GM03348 (cell line): ENCODE data around the gene USH1G.

Experiments used
- DNase-seq: peaks from one replicate; pipeline ENCODE4 v3.0.0; 2012; ENCODE audit warnings: low spot score

USH1G gene

GRCh38 chr17:74903034-74903433 lies 20.0 kb downstream of the USH1G start:
- DNase-seq = no peak

- DNase-seq = no peak
Measured at GRCh38 chr17:74901353-74902135, 21.5 kb downstream of the USH1G start.

DNA sequence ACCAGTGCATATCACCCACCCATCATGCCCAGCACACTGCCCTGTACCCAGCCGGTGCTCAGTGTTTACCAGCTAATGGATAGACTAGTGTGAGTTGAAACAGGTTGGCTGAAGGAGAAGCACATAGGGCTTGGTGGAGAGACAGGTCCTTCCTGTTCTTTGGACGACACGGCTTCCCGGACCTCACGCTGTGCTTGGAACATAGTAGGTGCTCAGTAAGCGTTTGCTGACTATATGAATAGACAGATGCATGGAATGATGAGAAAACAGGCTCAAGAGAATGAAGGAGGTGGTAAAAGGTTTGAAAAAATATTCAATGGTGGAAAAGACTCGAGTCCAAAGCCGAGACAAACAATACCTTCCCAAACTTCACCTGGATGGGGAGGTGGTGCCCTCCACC lies 22.8 kb downstream of the USH1G start:
- no peak for DNase-seq

DNA sequence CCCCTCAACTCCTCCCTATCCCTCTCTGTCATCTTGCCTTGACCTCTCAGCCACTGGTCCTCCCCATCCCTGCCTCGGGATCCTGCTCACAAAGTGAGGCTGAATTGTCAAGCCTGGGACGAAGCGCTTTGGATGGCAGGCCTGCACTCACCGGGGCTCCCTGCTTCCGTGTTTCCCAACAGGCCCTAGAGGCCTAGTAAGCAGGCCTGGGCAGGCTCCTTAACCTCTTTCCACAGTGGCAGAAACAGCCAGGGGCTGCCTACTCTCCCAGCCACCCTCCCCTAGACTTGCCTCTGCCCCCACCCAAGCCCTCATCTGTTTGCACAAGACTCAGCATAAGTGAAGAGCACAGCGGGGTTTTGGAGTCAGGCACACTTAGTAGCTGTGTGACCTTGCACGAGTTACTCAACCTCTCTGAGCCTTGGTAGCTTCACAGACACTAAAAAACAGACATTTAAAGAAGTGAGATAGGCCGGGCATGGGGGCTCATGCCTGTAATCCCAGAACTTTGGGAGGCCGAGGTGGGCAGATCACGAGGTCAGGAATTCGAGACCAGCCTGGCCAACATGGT lies 24.6 kb downstream of the USH1G start:
- no peak for DNase-seq

GRCh38 chr17:74893936-74894671 lies 29.0 kb downstream of the USH1G start:
- DNase-seq = no peak

DNA sequence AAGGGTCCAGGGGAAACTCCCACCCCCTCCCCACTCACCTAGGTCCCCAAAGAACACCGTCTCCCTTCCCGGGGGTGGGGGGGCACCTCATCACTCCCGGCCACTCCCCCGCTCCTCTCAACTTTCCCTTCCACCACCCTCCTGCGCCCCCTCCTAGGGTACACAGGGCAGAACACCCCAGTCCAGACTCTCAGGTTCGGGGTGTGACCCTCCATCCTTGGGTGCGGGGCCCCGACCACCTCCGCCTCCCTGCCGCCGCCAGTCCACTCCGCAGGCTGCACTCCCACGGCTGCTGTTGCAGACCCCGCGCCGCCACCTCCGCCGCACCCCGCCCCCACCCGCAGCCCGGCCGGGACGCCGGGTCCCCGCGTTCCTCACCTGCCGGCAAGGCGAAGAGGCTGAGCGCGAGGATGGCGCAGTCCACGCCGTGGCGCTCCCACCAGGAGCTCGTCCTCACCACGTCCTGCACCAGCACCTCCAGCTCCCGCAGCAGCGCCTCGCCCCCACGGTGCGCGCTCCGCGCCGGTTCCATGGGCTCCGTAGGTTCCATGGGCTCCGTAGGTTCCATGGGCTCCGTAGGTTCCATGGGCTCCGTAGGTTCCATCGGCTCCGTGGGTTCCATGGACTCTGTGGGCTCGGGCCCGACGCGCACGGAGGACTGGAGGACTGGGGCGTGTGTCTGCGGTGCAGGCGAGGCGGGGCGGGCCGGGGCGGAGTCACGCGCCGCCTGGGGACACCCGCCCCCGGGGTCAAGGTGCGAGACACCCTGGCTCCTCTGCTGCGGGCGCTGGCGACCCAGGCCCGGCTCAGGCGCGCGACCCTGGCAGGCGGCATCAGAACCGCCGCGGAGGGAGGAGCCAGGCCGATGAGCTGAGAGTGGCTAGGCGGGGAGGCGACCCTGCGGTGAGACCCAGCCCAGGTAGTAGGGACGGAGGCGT lies 29.8 kb downstream of the USH1G start, which contains the start of gene FADS6:
Gene FADS6, minus strand, starts transcription at position 660 of the 938 bp plus-strand sequence. Its CDS starts 38 bp downstream, at position 622.
- DNase-seq = no peak

DNA sequence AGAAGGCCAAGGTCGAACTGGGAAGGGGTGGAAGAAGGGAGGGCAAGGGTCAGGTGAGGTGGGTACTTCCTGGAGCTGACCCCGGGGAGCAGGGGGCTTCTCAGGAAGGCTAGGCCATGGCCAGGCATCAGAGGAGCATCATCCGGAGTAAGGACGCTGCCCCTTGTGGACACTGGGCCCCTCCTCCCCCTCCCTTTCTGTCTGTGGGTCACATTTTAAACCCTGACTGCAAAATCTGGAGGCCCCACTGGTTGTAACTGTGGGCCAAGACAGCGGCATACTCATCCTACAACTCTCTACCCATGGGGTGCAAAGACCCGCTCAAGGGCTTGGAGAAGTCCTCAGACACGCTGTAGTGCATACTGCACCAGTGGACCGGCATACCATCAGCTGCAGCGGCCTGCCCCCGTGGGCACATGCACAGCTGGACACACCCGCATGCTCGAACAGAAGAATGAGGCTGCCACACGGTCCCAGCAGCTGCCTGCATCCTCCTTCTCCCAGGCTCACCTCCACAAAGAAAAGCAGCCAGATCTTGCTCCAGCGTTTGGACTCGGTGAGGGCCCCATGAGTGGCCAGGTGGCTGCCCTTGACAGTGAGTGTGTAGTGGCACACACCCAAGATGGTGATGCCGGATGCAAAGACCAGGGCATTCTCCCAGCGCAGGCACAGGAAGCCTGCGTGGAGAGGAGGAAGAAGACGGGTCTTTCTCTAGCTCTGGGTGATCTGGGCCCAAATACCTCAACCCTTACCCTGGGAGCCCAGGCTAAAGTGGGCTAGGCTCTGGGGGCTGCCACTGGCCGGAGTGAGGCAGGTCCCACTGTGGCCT lies 30.8 kb downstream of the USH1G start:
- no peak for DNase-seq

GRCh38 chr17:74890554-74890953 lies 32.5 kb downstream of the USH1G start:
- DNase-seq = no peak

DNA sequence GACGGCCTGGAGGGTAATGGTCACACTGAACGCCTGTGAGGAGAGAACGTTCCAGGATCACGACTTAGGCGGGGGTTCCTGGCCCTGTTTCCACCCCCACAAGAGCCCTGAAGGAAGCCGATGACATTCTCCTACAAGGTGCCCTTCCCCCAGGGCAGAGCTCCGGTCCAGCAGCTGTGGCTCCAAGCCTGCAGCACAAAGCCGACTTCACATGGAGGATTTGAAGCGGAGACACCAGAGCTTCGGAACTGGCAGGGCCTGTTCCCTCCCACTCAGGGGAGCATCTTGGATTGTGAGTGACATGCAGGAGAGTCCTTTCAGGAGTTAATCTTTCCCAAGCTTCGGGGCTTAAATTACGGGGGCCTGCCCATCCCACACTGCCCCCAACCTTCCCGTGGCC lies 34.6 kb downstream of the USH1G start:
- DNase-seq = no peak

GRCh38 chr17:74883241-74883745 lies 39.8 kb downstream of the USH1G start:
- no peak for DNase-seq

- DNase-seq = no peak
Measured at GRCh38 chr17:74882517-74883240, 40.4 kb downstream of the USH1G start.

DNA sequence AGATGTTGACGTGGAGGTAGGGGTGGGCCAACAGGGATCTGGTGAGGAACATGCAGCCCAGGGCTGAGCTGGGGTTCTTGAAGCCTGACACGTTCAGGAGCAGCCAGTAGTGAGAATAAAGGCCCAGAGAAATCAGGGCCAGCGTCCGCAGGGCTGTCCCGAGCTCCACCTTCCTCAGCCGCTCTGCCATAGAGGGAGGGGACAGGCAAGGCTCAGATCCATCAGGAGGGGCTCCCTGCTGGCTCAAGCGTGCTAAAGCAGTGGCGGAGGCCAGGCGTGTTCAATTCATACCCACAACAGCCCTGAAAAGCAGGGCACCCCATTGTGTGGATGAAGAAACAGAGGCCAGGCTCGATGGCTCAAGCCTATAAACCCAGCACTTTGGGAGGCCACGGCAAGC lies 42.0 kb downstream of the USH1G start:
- no peak for DNase-seq

GRCh38 chr17:74879308-74879707 lies 43.7 kb downstream of the USH1G start:
- DNase-seq = no peak

- DNase-seq = no peak
Measured at GRCh38 chr17:74878658-74879057, 44.4 kb downstream of the USH1G start.

GRCh38 chr17:74877592-74878548 lies 45.2 kb downstream of the USH1G start:
- no peak for DNase-seq

DNA sequence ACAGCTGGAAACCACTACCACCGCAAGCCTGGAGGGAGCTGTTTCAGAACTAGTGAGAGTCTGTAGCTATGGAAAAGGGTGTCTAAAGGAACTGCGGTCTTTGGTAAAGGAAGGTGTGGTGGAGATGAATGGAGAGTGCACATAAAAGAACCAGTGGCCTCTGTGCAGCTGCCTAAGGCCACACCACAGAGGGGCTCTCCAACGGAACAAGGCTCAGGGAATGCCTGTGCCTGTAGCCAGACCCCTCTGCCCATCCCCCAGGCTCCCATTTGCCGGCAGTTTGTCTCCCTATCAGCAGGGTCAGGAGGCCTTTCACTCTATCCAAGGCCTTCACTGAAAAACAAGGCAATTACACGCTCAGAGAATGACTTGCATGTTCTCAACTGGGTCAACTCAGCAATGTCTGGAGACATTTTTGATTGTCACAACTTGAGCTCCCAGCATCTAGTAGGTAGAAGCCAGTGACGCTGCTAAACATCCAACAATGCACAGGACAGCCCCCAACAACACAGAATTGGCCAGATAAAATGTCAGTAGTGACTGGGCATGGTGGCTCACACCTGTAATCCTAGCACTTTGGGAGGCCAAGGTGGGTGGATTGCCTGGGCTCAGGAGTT lies 47.0 kb downstream of the USH1G start:
- DNase-seq = no peak

DNA sequence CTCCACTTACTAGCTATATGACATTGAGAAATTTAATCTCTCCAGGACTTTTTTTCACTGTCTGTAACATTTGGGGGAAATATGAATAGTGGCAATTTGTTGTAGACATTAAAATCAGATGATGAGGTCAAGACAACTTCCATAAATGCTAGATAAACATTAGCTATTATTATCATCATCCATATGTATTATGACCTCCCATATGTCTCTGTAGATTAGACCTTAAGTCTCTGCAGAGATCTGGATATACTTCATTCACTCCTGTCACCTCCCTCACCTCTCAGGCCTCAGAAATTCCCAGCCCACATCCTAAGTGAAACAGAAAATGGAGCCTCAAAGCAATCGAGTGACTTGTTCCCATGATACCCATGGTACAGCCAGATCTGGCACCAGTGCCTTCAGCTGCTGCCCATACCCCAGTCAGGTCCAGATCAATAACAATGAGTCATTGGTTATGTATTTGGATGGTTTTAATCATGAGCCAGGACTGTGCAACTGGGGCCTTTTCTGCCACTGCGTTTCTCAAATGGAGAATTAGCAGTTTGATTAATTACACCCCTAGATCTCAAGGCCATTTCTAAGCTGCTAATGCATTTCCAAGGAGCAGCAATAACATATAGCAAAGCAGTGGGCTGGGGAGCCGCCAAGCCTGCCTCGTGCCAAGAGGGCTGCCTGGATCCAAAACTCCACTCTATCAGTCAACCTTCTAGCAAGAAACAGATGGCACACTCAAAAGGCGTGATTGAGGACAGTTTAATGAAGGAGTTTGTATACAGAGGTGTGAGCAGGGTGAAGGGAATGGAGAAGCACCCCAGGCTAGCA lies 47.7 kb downstream of the USH1G start:
- no peak for DNase-seq

GRCh38 chr17:74874615-74875037 lies 48.4 kb downstream of the USH1G start:
- no peak for DNase-seq
